AG10803 (cell line): ENCODE results near the gene IZUMO2.

ENCODE experiments used
- DNase-seq: peaks from one replicate; pipeline ENCODE4 v3.0.0; 2010; ENCODE audit warnings: low read depth
- H3K4me3 ChIP-seq: 2 replicates; pipeline ENCODE4 v1.5.1; 2011; ENCODE audit warnings: mild to moderate bottlenecking, low read length, control low read depth
- CTCF ChIP-seq: conservative IDR thresholded peaks from 2 replicates; pipeline ENCODE4 v1.5.1; 2011; ENCODE audit warnings: mild to moderate bottlenecking, low read length, control low read depth, inconsistent platforms

IZUMO2 gene

GRCh38 chr19:50196322-50196932 lies 33.3 kb upstream of the IZUMO2 start:
- H3K4me3 ChIP-seq, result no peak overlapping the region
- no peak for TF ChIP-seq CTCF

GRCh38 chr19:50195224-50195623 lies 32.1 kb upstream of the IZUMO2 start:
- H3K4me3 ChIP-seq, result no peak overlapping the region
- no peak for TF ChIP-seq CTCF

More at GRCh38 chr19:50196322-50196932, 33.3 kb upstream of the IZUMO2 start:
- DNase-seq, result no peak

GRCh38 chr19:50192463-50193211 lies 29.6 kb upstream of the IZUMO2 start:
- no peak for TF ChIP-seq CTCF
- no peak for DNase-seq

More at GRCh38 chr19:50195224-50195623, 32.1 kb upstream of the IZUMO2 start:
- DNase-seq, result no peak

GRCh38 chr19:50191216-50191615 lies 28.1 kb upstream of the IZUMO2 start:
- no peak overlapping the region for H3K4me3 ChIP-seq
- TF ChIP-seq CTCF, result no peak
- no peak for DNase-seq

More at GRCh38 chr19:50192463-50193211, 29.6 kb upstream of the IZUMO2 start:
- H3K4me3 ChIP-seq, result no peak overlapping the region

GRCh38 chr19:50190439-50190891 lies 27.4 kb upstream of the IZUMO2 start:
- no peak for DNase-seq
- H3K4me3 ChIP-seq, result no peak overlapping the region
- TF ChIP-seq CTCF, result no peak

GRCh38 chr19:50189331-50189730 lies 26.2 kb upstream of the IZUMO2 start:
- no peak for DNase-seq
- H3K4me3 ChIP-seq, result no peak overlapping the region
- no peak for TF ChIP-seq CTCF

GRCh38 chr19:50187937-50188336 lies 24.9 kb upstream of the IZUMO2 start:
- no peak for TF ChIP-seq CTCF
- no peak overlapping the region for H3K4me3 ChIP-seq
- no peak for DNase-seq
